Effector memory CD4-positive, alpha-beta T cell (primary cell): Measurements from ENCODE around the gene ADGRD1.

Experiments used
- DNase-seq, 3 donors: peaks; one replicate each; pipeline ENCODE4 v3.0.0-alpha.2; 2020
- H3K27ac ChIP-seq: 2 replicates; pipeline ENCODE4 v1.7.0; 2013; ENCODE audit warnings: mild to moderate bottlenecking, low read length, moderate library complexity; ENCODE audit not compliant: insufficient read depth, poor library complexity, severe bottlenecking
- H3K27me3 ChIP-seq: replicated peaks from 2 replicates; pipeline ENCODE4 v1.7.0; 2013; ENCODE audit warnings: mild to moderate bottlenecking, low read length; ENCODE audit not compliant: insufficient read depth, control insufficient read depth, poor library complexity, severe bottlenecking
- H3K36me3 ChIP-seq: 2 replicates; pipeline ENCODE4 v1.7.0; 2013; ENCODE audit warnings: mild to moderate bottlenecking, low read length, moderate library complexity; ENCODE audit not compliant: control insufficient read depth, insufficient read depth
- H3K4me1 ChIP-seq: 2 replicates; pipeline ENCODE4 v1.7.0; 2013; ENCODE audit warnings: low read length, mild to moderate bottlenecking; ENCODE audit not compliant: control insufficient read depth, insufficient read depth, poor library complexity, severe bottlenecking
- H3K4me3 ChIP-seq: 2 replicates; pipeline ENCODE4 v1.7.0; 2013; ENCODE audit warnings: low read length, low read depth, mild to moderate bottlenecking; ENCODE audit not compliant: insufficient read depth, poor library complexity, severe bottlenecking
- H3K9me3 ChIP-seq: 2 replicates; pipeline ENCODE4 v1.7.0; 2013; ENCODE audit warnings: mild to moderate bottlenecking, low read length, moderate library complexity; ENCODE audit not compliant: control insufficient read depth

The ADGRD1 gene

GRCh38 chr12:131177599-131177998 is 223.9 kb downstream of the ADGRD1 start:
- Histone ChIP-seq H3K27ac (no peak overlapping the region), H3K27me3 (no peaks in the 10 kb centered on the region), H3K4me1 (no peaks in the 10 kb centered on the region), H3K4me3 (no peak overlapping the region), H3K36me3 (no peaks in the 10 kb centered on the region), H3K9me3 (no peaks in the 10 kb centered on the region)
- no peak for DNase-seq

GRCh38 chr12:131187602-131188001 is 233.9 kb downstream of the ADGRD1 start:
- Histone ChIP-seq H3K4me3 (no peak overlapping the region), H3K4me1 (no peaks in the 10 kb centered on the region), H3K27me3 (no peaks in the 10 kb centered on the region), H3K36me3 (no peaks in the 10 kb centered on the region), H3K9me3 (no peaks in the 10 kb centered on the region), H3K27ac (no peak overlapping the region)
- DNase-seq = no peak

GRCh38 chr12:131188131-131189050 is 234.7 kb downstream of the ADGRD1 start:
- Histone ChIP-seq H3K36me3 (no peaks in the 10 kb centered on the region), H3K9me3 (no peaks in the 10 kb centered on the region), H3K27me3 (no peaks in the 10 kb centered on the region), H3K4me3 (no peak overlapping the region), H3K4me1 (no peaks in the 10 kb centered on the region), H3K27ac (no peak overlapping the region)
- DNase-seq = no peak

- Histone ChIP-seq H3K36me3 (no peaks in the 10 kb centered on the region), H3K4me1 (no peaks in the 10 kb centered on the region), H3K4me3 (no peak overlapping the region), H3K27me3 (no peaks in the 10 kb centered on the region), H3K9me3 (no peaks in the 10 kb centered on the region), H3K27ac (no peak overlapping the region)
- DNase-seq = no peak
These were observed 236.1 kb downstream of the ADGRD1 start for GRCh38 chr12:131189781-131190180.

GRCh38 chr12:131190965-131191364 is 237.3 kb downstream of the ADGRD1 start:
- no peak for DNase-seq
- Histone ChIP-seq H3K9me3 (no peaks in the 10 kb centered on the region), H3K27me3 (no peaks in the 10 kb centered on the region), H3K4me1 (no peaks in the 10 kb centered on the region), H3K4me3 (no peak overlapping the region), H3K36me3 (no peaks in the 10 kb centered on the region), H3K27ac (no peak overlapping the region)
